Endothelial cell of coronary artery (primary cell): Measurements from ENCODE around the gene LCE3E. TPM values are rescaled to one million over a fixed set of nuclear protein-coding genes. Genes with fewer than 3 reads are reported as not detected.

ENCODE experiments used
- total RNA-seq: library from RNA; depleted of rRNA; stranded (reverse); fragments of >200 nt; gene quantifications from 2 replicates; pipeline ENCODE4 v1.2.3, GENCODE V29; 2014

Gene LCE3E, protein sequence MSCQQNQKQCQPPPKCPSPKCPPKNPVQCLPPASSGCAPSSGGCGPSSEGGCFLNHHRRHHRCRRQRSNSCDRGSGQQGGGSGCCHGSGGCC
- total RNA-seq = not detected in 2 replicates

DNA sequence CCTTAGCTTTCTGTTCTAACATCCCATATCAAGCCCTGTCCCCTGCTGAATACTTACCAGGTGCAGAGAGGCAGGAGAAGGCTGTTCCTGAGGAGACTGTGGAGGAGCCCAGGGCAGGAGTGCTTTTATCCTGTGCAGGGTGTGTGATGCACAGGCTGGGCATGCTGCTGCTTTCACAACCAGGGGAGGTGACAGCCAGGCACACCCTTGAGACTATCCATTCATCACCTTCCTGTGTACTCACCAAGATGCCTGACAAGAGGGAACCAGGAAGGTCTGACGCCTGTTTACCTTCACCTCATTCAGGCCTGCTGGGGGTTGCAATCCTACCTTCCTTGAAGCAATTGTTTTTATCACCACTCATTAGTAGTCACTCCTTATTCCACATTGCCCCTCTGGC, at the start of gene LCE3E:
Gene LCE3E, minus strand, starts transcription at position 100 of the 400 bp plus-strand sequence. CDS start 572 bp downstream, outside the sequence.

DNA sequence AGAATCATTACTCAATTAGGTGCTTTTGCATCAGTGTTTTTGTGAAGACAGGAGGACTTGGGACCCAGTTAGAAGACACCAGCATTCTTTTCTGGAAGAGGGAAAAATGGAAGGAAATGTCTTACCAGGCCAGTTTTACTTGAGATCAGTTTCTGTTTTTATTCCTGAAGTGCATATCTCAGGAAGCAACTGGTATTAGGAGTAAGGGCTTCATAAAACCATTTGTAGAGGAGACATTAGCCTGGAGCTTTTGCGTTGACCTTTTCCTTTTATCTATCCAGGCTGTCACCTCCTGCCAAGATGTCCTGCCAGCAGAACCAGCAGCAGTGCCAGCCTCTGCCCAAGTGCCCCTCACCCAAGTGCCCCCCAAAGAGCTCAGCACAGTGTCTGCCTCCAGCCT, 46.9 kb upstream of the LCE3E start, which contains the start of gene LCE3B:
Gene LCE3B, plus strand, starts transcription at position 301 of the 400 bp plus-strand sequence. Its CDS starts 0 bp downstream, at position 301.

DNA sequence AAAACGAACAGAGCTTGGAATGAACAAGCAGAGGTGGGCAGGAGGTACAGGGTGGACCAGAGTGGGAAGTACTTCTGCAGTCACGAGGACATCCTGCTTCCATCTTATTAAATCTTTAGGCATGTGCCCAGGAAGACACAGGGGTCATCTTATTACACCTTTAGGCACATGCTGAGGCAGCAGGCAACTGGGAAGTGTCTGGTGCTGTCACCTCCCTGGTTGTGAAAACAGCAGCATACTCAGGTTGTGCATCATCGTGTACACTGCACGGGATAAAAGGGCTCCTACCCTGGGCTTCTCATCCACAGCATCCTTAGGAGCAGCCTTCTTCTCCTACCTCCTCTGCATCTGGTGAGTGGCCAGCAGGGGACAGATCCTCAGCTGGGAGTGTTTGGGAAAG, 33.4 kb upstream of the LCE3E start, which contains the start of gene LCE3C:
Gene LCE3C, plus strand, starts transcription at position 301 of the 400 bp plus-strand sequence. CDS start 498 bp downstream, outside the sequence.

DNA sequence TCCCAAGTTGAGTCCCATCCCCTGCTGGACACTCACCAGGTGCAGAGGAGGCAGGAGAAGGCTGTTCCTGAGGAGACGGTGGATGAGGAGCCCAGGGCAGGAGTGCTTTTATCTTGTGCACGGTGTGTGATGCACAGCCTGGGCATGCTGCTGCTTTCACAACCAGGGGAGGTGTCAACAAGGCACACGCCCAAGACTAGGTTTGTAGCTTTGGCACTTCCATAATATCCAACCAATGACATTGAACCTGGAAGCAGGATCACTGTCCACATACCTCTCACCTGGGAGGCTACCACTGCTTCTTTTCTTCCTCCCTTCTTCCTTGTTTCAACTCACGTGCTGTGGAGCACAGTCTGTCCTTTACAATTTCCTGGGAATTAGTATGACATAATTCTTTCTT, 13.9 kb upstream of the LCE3E start, which contains the start of gene LCE3D:
Gene LCE3D, minus strand, starts transcription at position 84 of the 400 bp plus-strand sequence. CDS start 580 bp downstream, outside the sequence.

Other genes starting within 250 kb of the LCE3E start
- not detected in 2 replicates for gene FLG, start 241.5 kb downstream of the LCE3E start, total RNA-seq
- not detected in 2 replicates for gene FLG2, start 206.8 kb downstream of the LCE3E start, total RNA-seq
- not detected in 2 replicates for gene CRNN, start 152.5 kb downstream of the LCE3E start, total RNA-seq
- gene LCE5A, start 56.0 kb downstream of the LCE3E start, total RNA-seq = not detected in 2 replicates
- not detected in 2 replicates for gene CRCT1, start 52.3 kb downstream of the LCE3E start, total RNA-seq
- not detected in 2 replicates for gene LCE3D, start 13.7 kb upstream of the LCE3E start, total RNA-seq
- not detected in 2 replicates for gene LCE3C, start 33.5 kb upstream of the LCE3E start, total RNA-seq
- gene LCE3B, start 47.0 kb upstream of the LCE3E start, total RNA-seq = not detected in 2 replicates
- not detected in 2 replicates for gene LCE3A, start 56.3 kb upstream of the LCE3E start, total RNA-seq
- not detected in 2 replicates for gene LCE2D, start 96.6 kb upstream of the LCE3E start, total RNA-seq
- not detected in 2 replicates for gene LCE2C, start 108.5 kb upstream of the LCE3E start, total RNA-seq
- gene LCE2B, start 119.3 kb upstream of the LCE3E start, total RNA-seq = not detected in 2 replicates
- gene LCE2A, start 131.6 kb upstream of the LCE3E start, total RNA-seq = not detected in 2 replicates
- not detected in 2 replicates for gene LCE4A, start 141.4 kb upstream of the LCE3E start, total RNA-seq
- not detected in 2 replicates for gene KPRP, start 191.2 kb upstream of the LCE3E start, total RNA-seq
- not detected in 2 replicates for gene LCE1F, start 208.4 kb upstream of the LCE3E start, total RNA-seq
- not detected in 2 replicates for gene LCE1E, start 219.5 kb upstream of the LCE3E start, total RNA-seq
- not detected in 2 replicates for gene LCE1D, start 229.9 kb upstream of the LCE3E start, total RNA-seq
- not detected in 2 replicates for gene LCE1C, start 239.9 kb upstream of the LCE3E start, total RNA-seq
- gene LCE1B, start 245.2 kb upstream of the LCE3E start, total RNA-seq = not detected in 2 replicates